ENCODE measurements around the gene PHF19. TPM values are rescaled to one million over a fixed set of nuclear protein-coding genes. Genes with fewer than 3 reads are reported as not detected.

Gene PHF19
- total and polyA plus RNA-seq, 2 experiments from 2014 or later: 7.1 to 40.0 TPM

DNA sequence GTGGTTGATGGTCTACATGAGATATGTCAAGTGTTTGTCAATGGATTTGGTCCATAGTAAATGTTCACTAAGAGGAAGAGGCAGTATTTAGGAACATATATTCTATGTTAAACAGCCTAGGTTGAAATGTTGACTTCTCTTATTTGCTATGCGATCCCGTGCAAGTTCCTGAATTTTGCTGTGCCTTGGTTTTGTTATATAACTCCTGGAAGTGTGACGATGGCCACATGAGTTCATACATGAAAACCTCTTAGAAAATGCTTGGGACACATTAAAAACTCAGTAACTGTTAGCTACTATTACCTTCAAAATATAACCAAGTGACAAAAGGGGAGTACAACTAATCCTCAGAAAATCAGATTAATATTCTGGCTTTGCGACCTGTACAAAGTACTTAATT, 61.9 kb downstream of the PHF19 start:
- peaks cover 29% of the 10 kb centered on the region for H3K36me3 ChIP-seq

DNA sequence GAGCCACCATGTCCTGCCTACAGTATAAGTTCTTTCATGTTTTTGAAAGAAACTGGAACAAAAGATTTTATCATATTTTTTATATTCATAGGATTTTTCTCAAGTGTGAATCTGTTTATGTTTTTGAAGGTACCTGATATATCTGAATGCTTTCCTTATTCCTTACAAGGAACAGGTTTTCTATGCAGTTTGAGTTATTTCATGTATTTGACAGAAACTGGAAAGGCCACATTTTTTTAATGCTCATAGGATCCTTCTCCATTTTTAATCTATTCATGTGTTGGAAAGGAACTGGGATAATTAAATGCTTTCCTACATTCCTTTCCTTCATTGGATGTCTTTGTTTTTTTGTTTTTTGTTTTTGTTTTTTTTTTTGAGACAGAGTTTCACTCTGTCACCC, 68.1 kb downstream of the PHF19 start:
- no peak for TF ChIP-seq CTCF (IDR thresholded peaks at IDR 0.05; ENCODE audit: low read depth, low read length)
- no peaks in the 10 kb centered on the region for H3K4me1 ChIP-seq (ENCODE audit: low read depth)
- H3K9me3 ChIP-seq (ENCODE audit: low read depth): no peaks in the 10 kb centered on the region
- no peak overlapping the region for H3K27ac ChIP-seq
- no peaks in the 10 kb centered on the region for H3K27me3 ChIP-seq
- no peak overlapping the region for H3K4me3 ChIP-seq
- H3K36me3 ChIP-seq: no peaks in the 10 kb centered on the region
- DNase-seq (ENCODE audit: low read depth in 1 of 2, low spot score in 1 of 2): no peak

More for the DNA sequence above, 61.9 kb downstream of the PHF19 start:
- no peaks in the 10 kb centered on the region for H3K4me1 ChIP-seq (ENCODE audit: low read depth)
- no peak overlapping the region for H3K27ac ChIP-seq
- H3K9me3 ChIP-seq (ENCODE audit: low read depth): no peaks in the 10 kb centered on the region
- no peak overlapping the region for H3K4me3 ChIP-seq
- H3K27me3 ChIP-seq: no peaks in the 10 kb centered on the region
- no peak for DNase-seq (ENCODE audit: low read depth in 1 of 2, low spot score in 1 of 2)
- no peak for TF ChIP-seq CTCF (IDR thresholded peaks at IDR 0.05; ENCODE audit: low read depth, low read length)

GRCh38 chr9:120807607-120808379, 69.2 kb downstream of the PHF19 start:
- no peak for TF ChIP-seq CTCF (IDR thresholded peaks at IDR 0.05; ENCODE audit: low read depth, low read length)
- Histone ChIP-seq H3K27ac (no peak overlapping the region), H3K4me1 (ENCODE audit: low read depth) (no peaks in the 10 kb centered on the region), H3K36me3 (no peaks in the 10 kb centered on the region), H3K4me3 (no peak overlapping the region), H3K27me3 (no peaks in the 10 kb centered on the region), H3K9me3 (ENCODE audit: low read depth) (no peaks in the 10 kb centered on the region)
- DNase-seq (ENCODE audit: low read depth in 1 of 2, low spot score in 1 of 2): no peak

Other genes with a start within 250 kb of the PHF19 start
- 1.4 and 1.8 TPM in 2 replicates for gene MEGF9, start 162.7 kb downstream of the PHF19 start, total RNA-seq
- gene MEGF9, start 162.7 kb downstream of the PHF19 start, polyA plus RNA-seq: 0.60 and 1.7 TPM in 2 replicates
- gene FBXW2, start 83.8 kb downstream of the PHF19 start, total RNA-seq: 32.9 and 45.5 TPM in 2 replicates
- gene FBXW2, start 83.8 kb downstream of the PHF19 start, polyA plus RNA-seq: 36.5 and 38.3 TPM in 2 replicates
- gene PSMD5, start 34.3 kb downstream of the PHF19 start, total RNA-seq: 16.0 and 20.7 TPM in 2 replicates
- gene PSMD5, start 34.3 kb downstream of the PHF19 start, polyA plus RNA-seq: 25.3 and 50.1 TPM in 2 replicates
- gene TRAF1, start 49.6 kb upstream of the PHF19 start, total RNA-seq: 4.1 and 7.5 TPM in 2 replicates
- gene TRAF1, start 49.6 kb upstream of the PHF19 start, polyA plus RNA-seq: 3.0 and 3.5 TPM in 2 replicates
- 0.85 and 1.3 TPM in 2 replicates for gene C5, start 173.1 kb upstream of the PHF19 start, total RNA-seq
- gene C5, start 173.1 kb upstream of the PHF19 start, polyA plus RNA-seq: 0.49 and 0.55 TPM in 2 replicates
- 5.2 and 24.6 TPM in 2 replicates for gene CNTRL, start 197.8 kb upstream of the PHF19 start, total RNA-seq
- 6.3 and 21.6 TPM in 2 replicates for gene CNTRL, start 197.8 kb upstream of the PHF19 start, polyA plus RNA-seq

All from cardiac muscle cell (in vitro differentiated cells and primary cell).